ENCODE results near the gene CNOT6L.

- TF ChIP-seq POLR2AphosphoS5 (IDR thresholded peaks at IDR 0.05; ENCODE audit: low read depth, low read length) (no peak), TAF1 (IDR thresholded peaks at IDR 0.05; ENCODE audit: borderline replicate concordance, low read depth, low read length) (no peak), RAD21 (IDR thresholded peaks at IDR 0.05; ENCODE audit: low read length) (no peak), CTCF (IDR thresholded peaks at IDR 0.05) (no peak)
- TF ChIP-seq, protein P1, sequence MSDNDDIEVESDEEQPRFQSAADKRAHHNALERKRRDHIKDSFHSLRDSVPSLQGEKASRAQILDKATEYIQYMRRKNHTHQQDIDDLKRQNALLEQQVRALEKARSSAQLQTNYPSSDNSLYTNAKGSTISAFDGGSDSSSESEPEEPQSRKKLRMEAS (IDR thresholded peaks at IDR 0.05; ENCODE audit: low read depth) = no peak
These were observed 53.4 kb downstream of the CNOT6L start for GRCh38 chr4:77765720-77766119.
